Measurements from ENCODE around the gene PLTP.
"Not testable (repeated sequence)": the region's sequence is repeated elsewhere in the genome, so short reads cannot be mapped to it uniquely, and the experiment has no call there.

The PLTP gene

DNA sequence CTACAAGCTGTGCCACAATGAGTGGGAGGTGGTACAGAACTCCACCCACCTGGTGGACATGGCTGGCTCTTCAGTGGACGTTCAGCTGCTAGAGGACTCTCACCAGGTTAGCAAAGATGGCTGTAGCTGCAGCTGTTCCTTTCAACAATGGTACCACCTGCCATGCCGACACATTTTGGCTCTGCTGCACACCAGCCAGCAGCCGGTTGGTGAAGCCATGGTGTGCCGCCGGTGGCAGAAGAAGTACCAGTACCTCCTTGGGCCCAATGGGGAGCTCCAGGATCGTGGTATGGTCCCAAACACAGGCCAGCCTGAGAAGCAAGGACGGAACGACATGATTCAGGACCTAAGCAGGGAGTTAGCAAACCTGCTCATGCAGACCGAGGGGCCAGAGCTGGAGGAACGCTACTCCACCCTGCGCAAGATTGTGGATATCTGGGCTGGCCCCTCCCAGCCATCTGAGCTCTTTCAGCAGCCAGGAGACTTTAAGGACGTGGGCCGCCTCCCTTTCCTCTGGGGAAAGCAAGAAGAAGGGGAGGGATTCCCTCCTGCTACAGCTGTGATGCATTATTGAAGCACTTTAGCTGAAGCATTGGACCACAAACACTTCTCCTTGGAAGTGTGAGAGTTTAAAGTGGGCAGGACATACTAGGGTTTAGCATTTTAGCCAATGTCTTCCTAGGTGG, 33.7 kb downstream of the PLTP start:
- no peak for DNase-seq (ENCODE audit: low read depth)
- TF ChIP-seq, protein P1, sequence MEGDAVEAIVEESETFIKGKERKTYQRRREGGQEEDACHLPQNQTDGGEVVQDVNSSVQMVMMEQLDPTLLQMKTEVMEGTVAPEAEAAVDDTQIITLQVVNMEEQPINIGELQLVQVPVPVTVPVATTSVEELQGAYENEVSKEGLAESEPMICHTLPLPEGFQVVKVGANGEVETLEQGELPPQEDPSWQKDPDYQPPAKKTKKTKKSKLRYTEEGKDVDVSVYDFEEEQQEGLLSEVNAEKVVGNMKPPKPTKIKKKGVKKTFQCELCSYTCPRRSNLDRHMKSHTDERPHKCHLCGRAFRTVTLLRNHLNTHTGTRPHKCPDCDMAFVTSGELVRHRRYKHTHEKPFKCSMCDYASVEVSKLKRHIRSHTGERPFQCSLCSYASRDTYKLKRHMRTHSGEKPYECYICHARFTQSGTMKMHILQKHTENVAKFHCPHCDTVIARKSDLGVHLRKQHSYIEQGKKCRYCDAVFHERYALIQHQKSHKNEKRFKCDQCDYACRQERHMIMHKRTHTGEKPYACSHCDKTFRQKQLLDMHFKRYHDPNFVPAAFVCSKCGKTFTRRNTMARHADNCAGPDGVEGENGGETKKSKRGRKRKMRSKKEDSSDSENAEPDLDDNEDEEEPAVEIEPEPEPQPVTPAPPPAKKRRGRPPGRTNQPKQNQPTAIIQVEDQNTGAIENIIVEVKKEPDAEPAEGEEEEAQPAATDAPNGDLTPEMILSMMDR (IDR thresholded peaks at IDR 0.05; ENCODE audit: insufficient read depth, low read depth, low read length, missing control alignments), result no peak
- no peak overlapping the region for H3K4me3 ChIP-seq (ENCODE audit: low read depth, low read length)

DNA sequence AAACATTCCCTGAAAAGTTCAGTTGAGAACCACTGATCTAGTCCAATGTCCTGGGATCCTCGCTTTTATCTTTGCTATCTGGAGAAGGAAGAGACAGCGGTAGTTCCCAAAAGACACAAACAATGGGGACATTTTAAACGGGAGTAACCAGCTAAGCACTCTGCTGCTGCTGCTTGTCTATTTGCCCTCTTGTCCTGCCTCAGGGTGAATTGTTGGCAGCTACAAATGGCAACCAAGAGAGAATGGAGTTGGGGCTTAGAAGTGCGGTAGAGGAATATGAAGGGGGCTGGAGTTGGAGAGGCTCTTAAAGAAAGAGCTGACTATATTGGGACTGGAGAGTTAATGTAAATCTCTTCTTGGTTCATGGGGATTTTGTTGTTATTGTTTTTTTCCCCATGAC, 37.4 kb downstream of the PLTP start:
- no peak overlapping the region for H3K4me3 ChIP-seq (ENCODE audit: low read depth, low read length)
- DNase-seq (ENCODE audit: low read depth), result no peak
- TF ChIP-seq, protein P1 (IDR thresholded peaks at IDR 0.05; ENCODE audit: insufficient read depth, low read depth, low read length, missing control alignments), result no peak

DNA sequence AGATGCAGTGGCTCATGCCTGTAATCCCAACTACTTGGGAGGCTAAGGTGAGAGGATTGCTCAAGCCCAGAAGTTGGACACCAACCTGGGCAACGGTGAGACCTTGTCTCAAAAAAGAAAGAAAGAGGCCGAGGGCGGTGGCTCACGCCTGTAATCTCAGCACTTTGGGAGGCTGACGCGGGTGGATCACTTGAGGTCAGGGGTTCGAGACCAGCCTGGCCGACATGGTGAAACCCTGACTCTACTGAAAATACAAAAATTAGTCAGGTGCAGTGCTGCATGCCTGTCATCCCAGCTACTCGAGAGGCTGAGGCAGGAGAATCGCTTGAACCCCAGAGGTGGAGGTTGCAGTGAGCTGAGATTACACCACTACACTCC, 37.9 kb downstream of the PLTP start:
- not testable (repeated sequence) for H3K4me3 ChIP-seq (ENCODE audit: low read depth, low read length); DNase-seq (ENCODE audit: low read depth)

DNA sequence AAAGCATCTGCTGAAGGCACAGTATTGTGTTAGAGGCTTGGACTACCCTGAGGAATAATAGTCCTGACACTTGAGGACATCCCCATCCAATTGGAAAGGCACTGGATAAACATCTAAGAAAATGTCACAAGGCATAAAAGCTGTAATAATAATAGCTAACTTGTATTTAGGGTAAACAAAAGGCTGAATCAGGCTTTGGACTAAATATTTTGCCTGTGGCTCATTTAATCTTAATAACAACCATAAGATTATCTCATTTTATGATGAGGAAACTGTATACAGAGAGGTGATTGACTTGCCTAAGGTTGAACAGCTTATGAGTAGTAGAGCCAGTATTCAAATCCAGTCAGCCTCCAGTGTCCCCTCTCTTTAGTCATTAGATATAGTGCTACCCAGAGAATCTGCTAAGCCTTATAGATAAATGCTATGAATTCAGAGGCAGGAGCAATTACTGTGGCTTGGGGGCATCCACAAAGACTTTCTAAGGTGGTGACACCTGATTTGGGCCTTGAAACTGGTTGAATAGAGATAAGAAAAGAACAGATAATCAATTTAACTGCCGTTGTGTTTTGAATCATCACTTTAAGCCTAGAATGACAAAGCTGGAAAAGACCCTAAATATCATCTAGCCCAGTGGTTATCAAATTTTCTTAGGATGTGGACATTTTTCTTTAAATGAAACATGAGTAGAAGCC, 38.4 kb downstream of the PLTP start:
- H3K4me3 ChIP-seq (ENCODE audit: low read depth, low read length), result no peak overlapping the region
- TF ChIP-seq, protein P1 (IDR thresholded peaks at IDR 0.05; ENCODE audit: insufficient read depth, low read depth, low read length, missing control alignments), result no peak
- DNase-seq (ENCODE audit: low read depth), result no peak

DNA sequence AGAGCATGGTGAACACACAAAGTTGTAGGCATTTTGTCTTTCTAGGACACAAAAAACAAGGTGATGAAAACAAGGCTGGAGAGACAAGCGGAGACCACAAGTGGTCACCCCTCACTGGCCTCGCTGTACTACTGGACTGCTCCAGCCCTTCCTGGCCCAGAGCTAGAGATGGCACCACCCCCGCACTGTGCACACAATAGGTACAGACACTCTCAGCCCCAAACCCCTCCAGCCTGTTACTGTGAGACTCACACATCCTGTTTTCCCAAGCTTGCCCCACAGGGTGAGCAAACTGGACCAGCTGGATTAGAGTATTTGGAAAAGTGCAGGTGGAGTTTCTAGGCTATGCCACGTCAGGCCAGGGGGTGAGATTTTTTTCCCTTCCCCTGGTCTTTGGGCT, 39.3 kb downstream of the PLTP start:
- TF ChIP-seq, protein P1 (IDR thresholded peaks at IDR 0.05; ENCODE audit: insufficient read depth, low read depth, low read length, missing control alignments), result no peak
- H3K4me3 ChIP-seq (ENCODE audit: low read depth, low read length), result no peak overlapping the region
- no peak for DNase-seq (ENCODE audit: low read depth)

DNA sequence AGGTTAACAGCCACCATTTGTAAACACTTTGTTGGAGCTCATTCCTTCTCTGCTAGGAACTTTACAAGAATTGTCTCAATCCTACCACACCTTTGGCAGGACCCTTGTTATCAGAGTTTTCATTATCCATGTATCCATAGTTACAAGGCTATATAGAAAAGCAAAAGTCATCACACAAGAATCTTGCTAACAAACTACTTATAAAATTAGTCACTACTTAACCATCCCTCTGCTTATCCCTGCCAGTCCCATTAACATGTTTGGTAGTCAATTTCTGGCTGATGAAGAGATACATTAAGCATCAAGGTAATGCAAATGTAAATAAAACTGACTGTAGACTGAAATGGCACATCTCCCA, 44.2 kb downstream of the PLTP start:
- no peak for DNase-seq (ENCODE audit: low read depth)
- no peak overlapping the region for H3K4me3 ChIP-seq (ENCODE audit: low read depth, low read length)
- TF ChIP-seq, protein P1 (IDR thresholded peaks at IDR 0.05; ENCODE audit: insufficient read depth, low read depth, low read length, missing control alignments), result no peak

DNA sequence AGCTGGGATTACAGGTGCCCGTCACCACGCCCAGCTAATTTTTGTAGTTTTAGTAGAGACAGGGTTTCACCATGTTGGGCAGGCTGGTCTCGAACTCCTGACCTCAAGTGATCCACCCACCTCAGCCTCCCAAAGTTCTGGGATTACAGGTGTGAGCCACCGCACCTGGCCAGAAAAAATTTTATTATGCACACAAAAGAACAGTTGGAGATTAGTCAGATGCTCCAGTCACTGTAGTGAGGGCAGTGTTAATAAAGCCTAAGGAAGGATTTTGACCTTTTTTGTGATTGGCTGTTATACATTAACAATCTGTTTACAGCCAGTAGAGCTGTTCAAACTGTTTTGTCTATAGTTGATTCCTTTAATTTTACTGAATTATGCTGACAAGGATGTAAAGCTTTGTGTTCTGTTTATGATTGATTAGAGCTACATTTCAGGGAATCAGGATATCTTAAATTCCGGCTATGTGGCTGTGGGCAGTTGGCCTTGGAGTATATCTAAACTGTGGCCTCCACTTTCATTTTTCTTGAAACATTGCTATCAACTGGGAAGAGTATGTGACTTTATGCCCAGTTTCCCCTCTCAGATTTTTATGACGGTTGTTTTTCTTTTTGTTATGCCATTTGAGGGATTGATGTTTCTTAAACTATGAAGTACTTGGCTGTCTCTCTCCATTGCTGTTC, 44.7 kb downstream of the PLTP start:
- DNase-seq (ENCODE audit: low read depth), result no peak
- no peak overlapping the region for H3K4me3 ChIP-seq (ENCODE audit: low read depth, low read length)
- TF ChIP-seq, protein P1 (IDR thresholded peaks at IDR 0.05; ENCODE audit: insufficient read depth, low read depth, low read length, missing control alignments), result no peak
